Central memory CD8-positive, alpha-beta T cell (primary cell): ENCODE data around the gene IGFBP2.

Experiments
- ATAC-seq: fragments of 150-1000 bp; cut with Tn5 transposase; replicated peaks from 2 replicates; pipeline ENCODE4 v1.10.0; 2022; ENCODE audit warnings: mild to moderate bottlenecking, moderate FRiP score, moderate number of reproducible peaks; ENCODE audit not compliant: poor library complexity, severe bottlenecking; ENCODE audit errors: extremely low read depth
- DNase-seq, 2 donors: peaks; one replicate each; pipeline ENCODE4 v3.0.0; 2021; ENCODE audit warnings: low spot score in 2 of 2
- H3K27ac Mint-ChIP-seq: one replicate; pipeline ENCODE4 v1.8.0; 2022; ENCODE audit warnings: low read depth, mild to moderate bottlenecking, moderate library complexity, mixed read lengths
- H3K27me3 Mint-ChIP-seq: one replicate; pipeline ENCODE4 v1.8.0; 2022; ENCODE audit warnings: mixed read lengths
- H3K36me3 Mint-ChIP-seq: one replicate; pipeline ENCODE4 v1.8.0; 2022; ENCODE audit warnings: mild to moderate bottlenecking, moderate library complexity, mixed read lengths; ENCODE audit not compliant: insufficient read depth
- H3K4me1 Mint-ChIP-seq: one replicate; pipeline ENCODE4 v1.8.0; 2022; ENCODE audit warnings: mixed read lengths
- H3K4me3 Mint-ChIP-seq: one replicate; pipeline ENCODE4 v1.8.0; 2022; ENCODE audit warnings: mild to moderate bottlenecking, moderate library complexity, mixed read lengths
- H3K9me3 Mint-ChIP-seq: one replicate; pipeline ENCODE4 v1.8.0; 2022; ENCODE audit warnings: mixed read lengths

The IGFBP2 gene

GRCh38 chr2:216635701-216636550, 2.7 kb downstream of the IGFBP2 start:
- Mint-ChIP-seq H3K4me3 (no peak overlapping the region), H3K27ac (no peak overlapping the region), H3K4me1 (peaks cover 14% of the 10 kb centered on the region), H3K27me3 (peaks cover 82% of the 10 kb centered on the region), H3K9me3 (no peaks in the 10 kb centered on the region), H3K36me3 (peaks cover 2% of the 10 kb centered on the region)
- ATAC-seq (no peak), DNase-seq (no peak)

GRCh38 chr2:216636551-216637450, 3.6 kb downstream of the IGFBP2 start:
- ATAC-seq (no peak), DNase-seq (no peak)
- no peak overlapping the region for H3K4me3 Mint-ChIP-seq
- H3K9me3 Mint-ChIP-seq: no peaks in the 10 kb centered on the region
- peaks cover 73% of the 10 kb centered on the region for H3K27me3 Mint-ChIP-seq
- no peak overlapping the region for H3K27ac Mint-ChIP-seq
- H3K36me3 Mint-ChIP-seq: peaks cover 2% of the 10 kb centered on the region
- peaks cover 14% of the 10 kb centered on the region for H3K4me1 Mint-ChIP-seq

GRCh38 chr2:216637472-216637871, 4.3 kb downstream of the IGFBP2 start:
- no peak for DNase-seq
- H3K36me3 Mint-ChIP-seq: peaks cover 2% of the 10 kb centered on the region
- H3K27me3 Mint-ChIP-seq: peaks cover 66% of the 10 kb centered on the region
- H3K4me1 Mint-ChIP-seq: peaks cover 14% of the 10 kb centered on the region
- no peak for ATAC-seq
- no peaks in the 10 kb centered on the region for H3K9me3 Mint-ChIP-seq
- H3K4me3 Mint-ChIP-seq: no peak overlapping the region
- H3K27ac Mint-ChIP-seq: no peak overlapping the region

- Mint-ChIP-seq H3K36me3 (peaks cover 5% of the 10 kb centered on the region), H3K4me1 (peaks cover 6% of the 10 kb centered on the region), H3K27ac (no peak overlapping the region), H3K4me3 (no peak overlapping the region), H3K9me3 (peaks cover 6% of the 10 kb centered on the region), H3K27me3 (peaks cover 37% of the 10 kb centered on the region)
- DNase-seq (no peak), ATAC-seq (no peak)
Measured at GRCh38 chr2:216643986-216644659, 10.9 kb downstream of the IGFBP2 start.

GRCh38 chr2:216644842-216645635, 11.8 kb downstream of the IGFBP2 start:
- H3K27me3 Mint-ChIP-seq: peaks cover 31% of the 10 kb centered on the region
- DNase-seq: no peak
- no peak for ATAC-seq
- no peak overlapping the region for H3K4me3 Mint-ChIP-seq
- H3K36me3 Mint-ChIP-seq: peaks cover 3% of the 10 kb centered on the region
- no peak overlapping the region for H3K27ac Mint-ChIP-seq
- H3K9me3 Mint-ChIP-seq: peaks cover 6% of the 10 kb centered on the region
- H3K4me1 Mint-ChIP-seq: peaks cover 6% of the 10 kb centered on the region

DNA sequence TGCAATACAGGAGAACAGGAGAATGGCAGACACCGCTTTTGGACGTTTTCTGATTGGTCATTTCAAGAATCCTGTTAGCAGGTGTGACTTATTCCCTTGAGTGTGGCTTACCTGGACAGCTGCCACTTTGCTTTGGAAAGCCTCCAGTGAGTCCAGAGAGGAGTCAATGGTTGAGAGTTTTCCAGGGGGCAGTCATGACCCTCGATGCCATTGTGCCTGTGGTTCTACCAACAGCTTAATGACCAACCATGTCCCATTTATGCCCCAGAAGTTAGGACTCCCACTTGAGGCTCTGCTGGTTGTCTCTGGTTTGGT, 12.4 kb downstream of the IGFBP2 start:
- Mint-ChIP-seq H3K4me1 (peaks cover 6% of the 10 kb centered on the region), H3K36me3 (peaks cover 3% of the 10 kb centered on the region), H3K27ac (no peak overlapping the region), H3K4me3 (no peak overlapping the region), H3K9me3 (peaks cover 6% of the 10 kb centered on the region), H3K27me3 (peaks cover 26% of the 10 kb centered on the region)
- DNase-seq (no peak), ATAC-seq (no peak)

DNA sequence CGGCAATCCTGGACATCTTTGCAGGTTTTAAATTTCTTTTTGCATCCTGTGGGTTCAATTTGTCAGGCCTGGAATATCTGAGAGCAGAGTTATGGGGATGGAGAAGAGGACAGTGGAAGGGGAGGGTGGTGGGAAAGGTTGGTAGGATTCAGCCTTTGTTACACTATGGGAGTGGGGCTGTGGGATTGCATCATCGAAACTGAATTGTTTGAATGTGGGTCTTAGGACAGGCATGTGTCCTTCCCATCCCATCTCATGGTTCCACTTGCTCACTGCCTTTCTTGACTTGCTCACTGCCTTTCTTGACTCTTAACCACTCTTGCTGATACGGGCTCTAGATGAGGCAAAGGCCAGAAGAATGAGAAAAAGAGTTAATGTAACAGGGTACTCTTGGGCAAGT, 12.9 kb downstream of the IGFBP2 start:
- Mint-ChIP-seq H3K36me3 (peaks cover 3% of the 10 kb centered on the region), H3K27me3 (peaks cover 28% of the 10 kb centered on the region), H3K4me3 (no peak overlapping the region), H3K9me3 (peaks cover 6% of the 10 kb centered on the region), H3K27ac (no peak overlapping the region), H3K4me1 (peaks cover 6% of the 10 kb centered on the region)
- ATAC-seq (no peak), DNase-seq (no peak)

DNA sequence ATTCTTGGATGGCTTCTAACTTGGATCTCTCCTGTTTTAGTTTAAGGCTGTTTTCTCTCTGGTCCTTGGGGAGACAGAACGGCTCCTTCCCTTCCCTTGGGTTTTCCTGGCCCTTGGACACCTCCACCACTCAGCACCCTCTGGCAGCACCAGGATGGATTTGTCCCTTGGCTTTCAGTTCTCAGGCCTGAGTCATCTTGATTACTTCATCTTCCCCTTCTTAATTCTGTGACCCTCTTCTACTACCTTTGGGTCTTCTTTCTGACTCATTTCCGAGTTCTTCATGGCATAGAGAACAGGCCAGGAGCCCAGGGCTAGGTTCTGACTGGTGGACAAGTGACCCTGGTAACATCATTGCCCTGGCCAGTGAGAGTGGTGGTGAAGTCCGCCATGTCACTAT, 14.9 kb downstream of the IGFBP2 start:
- no peak for DNase-seq
- H3K27me3 Mint-ChIP-seq: peaks cover 32% of the 10 kb centered on the region
- no peak overlapping the region for H3K27ac Mint-ChIP-seq
- peaks cover 6% of the 10 kb centered on the region for H3K4me1 Mint-ChIP-seq
- peaks cover 6% of the 10 kb centered on the region for H3K9me3 Mint-ChIP-seq
- no peak overlapping the region for H3K4me3 Mint-ChIP-seq
- no peak for ATAC-seq
- H3K36me3 Mint-ChIP-seq: peaks cover 1% of the 10 kb centered on the region

GRCh38 chr2:216649574-216649973, 16.4 kb downstream of the IGFBP2 start:
- peaks cover 1% of the 10 kb centered on the region for H3K36me3 Mint-ChIP-seq
- ATAC-seq (no peak), DNase-seq (no peak)

DNA sequence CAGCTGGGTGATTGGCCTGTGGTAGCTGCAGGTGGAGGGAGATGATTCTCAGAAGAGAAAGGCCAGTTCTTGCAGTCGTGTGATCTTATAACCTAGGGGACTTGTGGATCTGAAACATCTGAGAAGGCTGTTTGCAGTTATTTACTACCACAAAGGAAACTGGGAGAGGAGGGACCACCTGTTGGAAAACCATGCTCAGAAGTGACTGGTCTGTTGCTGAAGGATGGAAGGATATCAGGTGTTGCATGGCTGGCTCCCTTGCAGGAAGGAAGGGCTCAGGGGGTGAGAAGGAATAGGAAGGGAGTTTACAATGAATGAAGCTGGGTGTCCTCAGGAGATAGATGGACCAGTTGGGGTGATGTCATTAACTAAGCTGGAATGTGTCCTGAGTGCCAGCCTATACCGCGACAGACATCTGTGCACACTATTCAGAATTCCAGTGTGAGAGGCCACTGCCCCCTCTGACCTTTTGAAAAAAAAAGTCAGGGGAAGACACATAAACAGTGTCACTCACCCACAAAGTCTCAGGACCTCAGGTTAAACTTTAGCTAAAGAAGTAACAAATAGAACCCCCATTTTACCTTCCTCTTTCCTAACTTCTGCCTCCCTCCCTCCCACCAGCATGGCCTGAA, 17.5 kb downstream of the IGFBP2 start:
- Mint-ChIP-seq H3K9me3 (peaks cover 6% of the 10 kb centered on the region), H3K4me3 (no peak overlapping the region), H3K27ac (no peak overlapping the region), H3K4me1 (no peaks in the 10 kb centered on the region), H3K36me3 (peaks cover 1% of the 10 kb centered on the region), H3K27me3 (peaks cover 19% of the 10 kb centered on the region)
- ATAC-seq (no peak), DNase-seq (no peak)

More at GRCh38 chr2:216649574-216649973, 16.4 kb downstream of the IGFBP2 start:
- Mint-ChIP-seq H3K9me3 (peaks cover 6% of the 10 kb centered on the region), H3K4me3 (no peak overlapping the region), H3K27ac (no peak overlapping the region), H3K4me1 (peaks cover 5% of the 10 kb centered on the region), H3K27me3 (peaks cover 26% of the 10 kb centered on the region)

GRCh38 chr2:216651351-216651881, 18.2 kb downstream of the IGFBP2 start:
- no peak for DNase-seq
- no peak overlapping the region for H3K27ac Mint-ChIP-seq
- H3K9me3 Mint-ChIP-seq: peaks cover 6% of the 10 kb centered on the region
- no peak for ATAC-seq
- H3K36me3 Mint-ChIP-seq: peaks cover 1% of the 10 kb centered on the region
- peaks cover 19% of the 10 kb centered on the region for H3K27me3 Mint-ChIP-seq
- no peak overlapping the region for H3K4me3 Mint-ChIP-seq
- no peaks in the 10 kb centered on the region for H3K4me1 Mint-ChIP-seq
